GM23248 (cell line): ENCODE measurements around the gene CPED1. TPM values are rescaled to one million over a fixed set of nuclear protein-coding genes. Genes with fewer than 3 reads are reported as not detected.

Experiments used
- DNase-seq: peaks from one replicate; pipeline ENCODE4 v3.0.0-alpha.2; 2015
- H2AFZ ChIP-seq: fragments of 200-600 bp; sonication (generic); 2 replicates; pipeline ENCODE4 v1.6.1; 2016; ENCODE audit warnings: antibody characterized with exemption
- H3F3A ChIP-seq: fragments of 200-600 bp; sonication (generic); 2 replicates; pipeline ENCODE4 v1.6.1; 2016; ENCODE audit warnings: mild to moderate bottlenecking, antibody characterized with exemption, mixed run types; ENCODE audit not compliant: insufficient read depth
- H3K27ac ChIP-seq: fragments of 200-600 bp; sonication (generic); 2 replicates; pipeline ENCODE4 v1.5.1; 2016; ENCODE audit warnings: mild to moderate bottlenecking
- H3K27me3 ChIP-seq: fragments of 200-600 bp; sonication (generic); replicated peaks from 2 replicates; pipeline ENCODE4 v1.6.1; 2016; ENCODE audit warnings: mild to moderate bottlenecking; ENCODE audit not compliant: insufficient read depth
- H3K36me3 ChIP-seq: fragments of 200-600 bp; sonication (generic); 2 replicates; pipeline ENCODE4 v1.6.1; 2016; ENCODE audit warnings: low read depth, mild to moderate bottlenecking
- H3K4me1 ChIP-seq: fragments of 200-600 bp; sonication (generic); 2 replicates; pipeline ENCODE4 v1.6.1; 2016; ENCODE audit warnings: mild to moderate bottlenecking; ENCODE audit not compliant: insufficient read depth
- H3K4me2 ChIP-seq: fragments of 200-600 bp; sonication (generic); one replicate; pipeline ENCODE4 v1.6.1; 2016; ENCODE audit warnings: mild to moderate bottlenecking; ENCODE audit not compliant: unreplicated experiment
- H3K4me3 ChIP-seq: fragments of 200-600 bp; sonication (generic); 2 replicates; pipeline ENCODE4 v1.5.1; 2016; ENCODE audit warnings: mild to moderate bottlenecking
- H3K79me2 ChIP-seq: fragments of 200-600 bp; sonication (generic); 2 replicates; pipeline ENCODE4 v1.6.1; 2016; ENCODE audit warnings: mild to moderate bottlenecking; ENCODE audit not compliant: insufficient read depth
- H3K9ac ChIP-seq: fragments of 200-600 bp; sonication (generic); 2 replicates; pipeline ENCODE4 v1.6.1; 2016; ENCODE audit warnings: mild to moderate bottlenecking
- H3K9me2 ChIP-seq: fragments of 200-600 bp; sonication (generic); 2 replicates; pipeline ENCODE4 v1.6.1; 2016; ENCODE audit warnings: mixed run types, mild to moderate bottlenecking, moderate library complexity; ENCODE audit not compliant: insufficient read depth
- H3K9me3 ChIP-seq: fragments of 200-600 bp; sonication (generic); one replicate; pipeline ENCODE4 v1.6.1; 2017; ENCODE audit warnings: low read depth
- H4K20me1 ChIP-seq: fragments of 200-600 bp; sonication (generic); 2 replicates; pipeline ENCODE4 v1.6.0; 2016; ENCODE audit not compliant: insufficient read depth
- EZH2 ChIP-seq: fragments of 200-600 bp; sonication (generic); IDR thresholded peaks from 2 replicates; pipeline ENCODE4 v1.6.1; 2018; ENCODE audit warnings: antibody characterized with exemption, mild to moderate bottlenecking; ENCODE audit not compliant: insufficient read depth, poor library complexity, severe bottlenecking
- EZH2phosphoT487 ChIP-seq: fragments of 200-600 bp; sonication (generic); IDR thresholded peaks from 2 replicates; pipeline ENCODE4 v1.6.1; 2018; ENCODE audit warnings: antibody characterized with exemption, moderate library complexity, mild to moderate bottlenecking, low read depth; ENCODE audit not compliant: insufficient read depth
- WGBS, 2 experiments: methylation state at CpG; one replicate each; pipeline ENCODE4 v1.1.6; 2015 to 2017; ENCODE audit warnings: low lambda C conversion rate in 2 of 2, low coverage in 1 of 2; ENCODE audit errors: missing lambda C conversion rate in 2 of 2; 5-methylcytosine and 5-hydroxymethylcytosine counted together
- in situ Hi-C: fragments of 300-500 bp; cut with MboI; formaldehyde crosslinking; loops from 2 replicates; pipeline ENCODE4 v1.15.0; 2020
- polyA plus RNA-seq: library from polyadenylated mRNA; unstranded; fragments of >200 nt; fragmentation: Nextera tagmentation; extraction: Ambion mirVana; gene quantifications from 2 replicates; pipeline ENCODE4 v1.2.1, GENCODE V29; 2016
- total RNA-seq: library from RNA; depleted of rRNA; stranded (reverse); fragments of >200 nt; shearing (Covaris generic); gene quantifications from 2 replicates; pipeline ENCODE4 v1.2.3, GENCODE V29; 2014

The CPED1 gene
- total and polyA plus RNA-seq, 2 experiments from 2014 or later, result 12.4 to 20.2 TPM

GRCh38 chr7:120955577-120956149 is 32.8 kb upstream of the CPED1 start:
- Histone ChIP-seq H2AFZ (no peak overlapping the region), H3K9me3 (no peaks in the 10 kb centered on the region), H3F3A (no peaks in the 10 kb centered on the region), H3K36me3 (peaks cover 21% of the 10 kb centered on the region), H3K27me3 (no peaks in the 10 kb centered on the region), H3K4me2 (no peak overlapping the region), H4K20me1 (0 out of 2 replicates have a peak, but pooled peaks cover 4% of the 10 kb centered on the region), H3K79me2 (peaks cover 28% of the 10 kb centered on the region), H3K4me3 (no peak overlapping the region), H3K4me1 (peaks cover 8% of the 10 kb centered on the region; the same call in 1 of the 2 replicates), H3K27ac (no peak overlapping the region), H3K9me2 (no peaks in the 10 kb centered on the region), H3K9ac (no peak overlapping the region)
- TF ChIP-seq EZH2phosphoT487, result no peak
- no peak for TF ChIP-seq EZH2
- DNase-seq, result no peak
- 94 to 99% methylated on average over 3 of the region's 3 CpGs for WGBS, 2 experiments
- in situ Hi-C loops, result no loop called here

GRCh38 chr7:120959929-120960484 is 28.5 kb upstream of the CPED1 start:
- TF ChIP-seq EZH2phosphoT487 (no peak), EZH2 (no peak)
- no peaks in the 10 kb centered on the region for H3F3A ChIP-seq
- no peak for DNase-seq

GRCh38 chr7:120960714-120961113 is 27.8 kb upstream of the CPED1 start:
- TF ChIP-seq EZH2phosphoT487 (no peak), EZH2 (no peak)
- no peak overlapping the region for H3K27ac ChIP-seq
- no peaks in the 10 kb centered on the region for H3K9me3 ChIP-seq
- H3K4me2 ChIP-seq, result no peak overlapping the region
- in situ Hi-C loops, result no loop called here
- H3K27me3 ChIP-seq, result no peaks in the 10 kb centered on the region
- no peak for DNase-seq
- no peaks in the 10 kb centered on the region for H3F3A ChIP-seq
- H3K9me2 ChIP-seq, result no peaks in the 10 kb centered on the region
- no peak overlapping the region for H3K4me3 ChIP-seq
- peaks cover 9% of the 10 kb centered on the region for H3K36me3 ChIP-seq
- H3K79me2 ChIP-seq, result no peaks in the 10 kb centered on the region
- H4K20me1 ChIP-seq, result no peaks in the 10 kb centered on the region
- H3K4me1 ChIP-seq, result no peaks in the 10 kb centered on the region
- 94 to 100% methylated on average over 1 of the region's 1 CpG for WGBS, 2 experiments
- no peak overlapping the region for H3K9ac ChIP-seq
- H2AFZ ChIP-seq, result no peak overlapping the region

More at GRCh38 chr7:120959929-120960484, 28.5 kb upstream of the CPED1 start:
- H3K4me1 ChIP-seq, result no peaks in the 10 kb centered on the region
- no peaks in the 10 kb centered on the region for H3K79me2 ChIP-seq
- H2AFZ ChIP-seq, result no peak overlapping the region
- in situ Hi-C loops, result no loop called here
- no peaks in the 10 kb centered on the region for H3K9me3 ChIP-seq
- no peak overlapping the region for H3K27ac ChIP-seq
- H3K36me3 ChIP-seq, result peaks cover 11% of the 10 kb centered on the region
- H3K4me2 ChIP-seq, result no peak overlapping the region
- no peak overlapping the region for H3K9ac ChIP-seq
- WGBS, 2 experiments, result 97 to 98% methylated on average over 8 of the region's 8 CpGs
- no peaks in the 10 kb centered on the region for H3K9me2 ChIP-seq
- no peaks in the 10 kb centered on the region for H4K20me1 ChIP-seq
- H3K27me3 ChIP-seq, result no peaks in the 10 kb centered on the region
- H3K4me3 ChIP-seq, result no peak overlapping the region

- WGBS, 2 experiments, result 47 to 79% methylated on average over 1 of the region's 1 CpG
- DNase-seq, result no peak
Measured at GRCh38 chr7:120961638-120962173, 26.8 kb upstream of the CPED1 start.

More at GRCh38 chr7:120961638-120962173, 26.8 kb upstream of the CPED1 start:
- no peaks in the 10 kb centered on the region for H4K20me1 ChIP-seq
- no peaks in the 10 kb centered on the region for H3K79me2 ChIP-seq
- no peaks in the 10 kb centered on the region for H3K4me1 ChIP-seq
- TF ChIP-seq EZH2phosphoT487, result no peak
- TF ChIP-seq EZH2, result no peak
- no peaks in the 10 kb centered on the region for H3K9me3 ChIP-seq
- no peak overlapping the region for H3K27ac ChIP-seq
- H2AFZ ChIP-seq, result no peak overlapping the region
- no peaks in the 10 kb centered on the region for H3K27me3 ChIP-seq
- no peak overlapping the region for H3K4me3 ChIP-seq
- no peaks in the 10 kb centered on the region for H3K36me3 ChIP-seq
- no peak overlapping the region for H3K9ac ChIP-seq
- no peak overlapping the region for H3K4me2 ChIP-seq
- H3K9me2 ChIP-seq, result no peaks in the 10 kb centered on the region
- in situ Hi-C loops, result no loop called here
- no peaks in the 10 kb centered on the region for H3F3A ChIP-seq
